Suprapubic skin (tissue), 4 donors: ENCODE results near the gene HLCS. TPM values are rescaled to one million over a fixed set of nuclear protein-coding genes. Genes with fewer than 3 reads are reported as not detected.

ENCODE experiments used
- DNase-seq, 2 donors: peaks; one replicate each; pipeline ENCODE4 v3.0.0-alpha.2; 2019; ENCODE audit warnings: low spot score in 2 of 2
- H3K27ac ChIP-seq: fragments of 200-600 bp; sonication (generic); one replicate; pipeline ENCODE4 v1.5.1; 2019
- H3K27me3 ChIP-seq: fragments of 200-600 bp; sonication (generic); one replicate; pipeline ENCODE4 v1.5.1; 2019
- H3K36me3 ChIP-seq: fragments of 200-600 bp; sonication (generic); one replicate; pipeline ENCODE4 v1.5.1; 2019
- H3K4me1 ChIP-seq: fragments of 200-600 bp; sonication (generic); one replicate; pipeline ENCODE4 v1.5.1; 2019
- H3K4me3 ChIP-seq: fragments of 200-600 bp; sonication (generic); one replicate; pipeline ENCODE4 v1.5.1; 2019; ENCODE audit warnings: mild to moderate bottlenecking
- H3K9me3 ChIP-seq: fragments of 200-600 bp; sonication (generic); one replicate; pipeline ENCODE4 v1.5.1; 2019
- EP300 ChIP-seq: sonication (generic); formaldehyde crosslinking; IDR thresholded peaks from one replicate; pipeline ENCODE4 v1.6.1; 2017; ENCODE audit warnings: antibody characterized with exemption
- POLR2A ChIP-seq, 2 donors: fragments of 450-650 bp; IDR thresholded peaks; one replicate each; pipeline ENCODE4 v1.6.1; 2017; ENCODE audit warnings: antibody characterized with exemption in 2 of 2, mild to moderate bottlenecking in 2 of 2, moderate library complexity in 2 of 2
- POLR2AphosphoS5 ChIP-seq, 3 donors: sonication (generic); formaldehyde crosslinking; IDR thresholded peaks; one replicate each; pipeline ENCODE4 v1.6.1; 2017; ENCODE audit warnings: antibody characterized with exemption in 3 of 3
- WGBS: methylation state at CpG from one replicate; pipeline ENCODE4 v1.1.5; 2018; 5-methylcytosine and 5-hydroxymethylcytosine counted together
- total RNA-seq, 4 donors: library from RNA; depleted of rRNA; stranded (reverse); fragments of >200 nt; gene quantifications; one replicate each; pipeline ENCODE4 v1.1.0, GENCODE V29; 2016
- TF ChIP-seq, protein P1 (sequence below), 2 donors: fragments of 200-600 bp in 1 of 2; fragments of 450-650 bp in 1 of 2; sonication (generic) in 1 of 2; IDR thresholded peaks; one replicate each; pipeline ENCODE4 v1.5.1; 2016 to 2019; ENCODE audit warnings: antibody characterized with exemption in 2 of 2, mild to moderate bottlenecking in 1 of 2, moderate library complexity in 1 of 2

The HLCS gene
- total RNA-seq, 4 donors from 2014 or later = 8.4 to 16.1 (median 11.5) TPM

DNA sequence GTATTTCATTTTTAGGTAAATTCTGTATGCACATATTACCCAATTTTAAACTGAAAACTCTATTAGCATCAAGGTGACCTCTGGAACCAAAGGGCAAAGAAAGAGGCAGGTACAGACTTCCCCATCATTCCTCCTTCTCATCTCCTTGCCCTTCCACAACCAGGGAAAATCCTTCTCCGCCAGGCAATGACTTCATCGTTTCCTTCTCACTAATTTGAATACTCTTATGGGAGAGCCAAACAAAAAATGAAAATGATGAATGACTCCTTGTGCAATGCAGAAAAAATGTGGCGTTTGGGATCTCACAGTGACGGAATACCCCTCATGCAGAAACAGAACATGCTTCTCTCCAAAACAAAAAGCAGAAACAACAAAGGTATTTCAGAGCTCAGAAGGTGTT is 83.7 kb downstream of the HLCS start:
- no peaks in the 10 kb centered on the region for H3K27me3 ChIP-seq
- no peak overlapping the region for H3K4me3 ChIP-seq
- DNase-seq = no peak
- H3K27ac ChIP-seq = no peak overlapping the region
- 72% methylated on average over 4 of the region's 4 CpGs for WGBS
- no peaks in the 10 kb centered on the region for H3K9me3 ChIP-seq
- H3K4me1 ChIP-seq = no peaks in the 10 kb centered on the region
- TF ChIP-seq POLR2A (IDR thresholded peaks at IDR 0.05) (no peak), EP300 (no peak), POLR2AphosphoS5 (IDR thresholded peaks at IDR 0.05) (no peak)
- TF ChIP-seq, protein P1, sequence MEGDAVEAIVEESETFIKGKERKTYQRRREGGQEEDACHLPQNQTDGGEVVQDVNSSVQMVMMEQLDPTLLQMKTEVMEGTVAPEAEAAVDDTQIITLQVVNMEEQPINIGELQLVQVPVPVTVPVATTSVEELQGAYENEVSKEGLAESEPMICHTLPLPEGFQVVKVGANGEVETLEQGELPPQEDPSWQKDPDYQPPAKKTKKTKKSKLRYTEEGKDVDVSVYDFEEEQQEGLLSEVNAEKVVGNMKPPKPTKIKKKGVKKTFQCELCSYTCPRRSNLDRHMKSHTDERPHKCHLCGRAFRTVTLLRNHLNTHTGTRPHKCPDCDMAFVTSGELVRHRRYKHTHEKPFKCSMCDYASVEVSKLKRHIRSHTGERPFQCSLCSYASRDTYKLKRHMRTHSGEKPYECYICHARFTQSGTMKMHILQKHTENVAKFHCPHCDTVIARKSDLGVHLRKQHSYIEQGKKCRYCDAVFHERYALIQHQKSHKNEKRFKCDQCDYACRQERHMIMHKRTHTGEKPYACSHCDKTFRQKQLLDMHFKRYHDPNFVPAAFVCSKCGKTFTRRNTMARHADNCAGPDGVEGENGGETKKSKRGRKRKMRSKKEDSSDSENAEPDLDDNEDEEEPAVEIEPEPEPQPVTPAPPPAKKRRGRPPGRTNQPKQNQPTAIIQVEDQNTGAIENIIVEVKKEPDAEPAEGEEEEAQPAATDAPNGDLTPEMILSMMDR (IDR thresholded peaks at IDR 0.05) = no peak
- no peaks in the 10 kb centered on the region for H3K36me3 ChIP-seq

DNA sequence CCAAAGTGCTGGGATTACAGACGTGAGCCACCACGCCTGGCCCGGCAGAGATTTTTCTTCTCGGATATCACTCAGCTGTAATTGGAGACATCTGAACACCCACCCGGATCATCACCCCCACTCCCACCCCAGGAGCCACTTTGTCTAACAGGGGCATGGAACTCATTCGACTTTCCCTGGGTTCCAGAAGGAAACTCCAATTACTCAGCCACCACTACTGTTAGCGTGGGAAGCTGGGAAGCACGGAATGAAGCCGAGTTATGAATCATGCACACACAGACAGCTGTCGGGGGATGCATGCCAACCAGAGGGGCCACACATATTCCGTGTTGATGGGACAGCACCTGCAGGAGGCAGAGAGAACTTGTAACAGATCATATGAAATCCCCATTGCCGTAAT is 85.2 kb downstream of the HLCS start:
- Histone ChIP-seq H3K4me3 (no peak overlapping the region), H3K9me3 (no peaks in the 10 kb centered on the region), H3K36me3 (no peaks in the 10 kb centered on the region), H3K4me1 (no peaks in the 10 kb centered on the region), H3K27ac (no peak overlapping the region), H3K27me3 (no peaks in the 10 kb centered on the region)
- no peak for DNase-seq
- 95% methylated on average over 12 of the region's 12 CpGs for WGBS
- TF ChIP-seq POLR2A (IDR thresholded peaks at IDR 0.05) = no peak
- TF ChIP-seq EP300 = no peak
- TF ChIP-seq, protein P1 (IDR thresholded peaks at IDR 0.05) = no peak
- TF ChIP-seq POLR2AphosphoS5 (IDR thresholded peaks at IDR 0.05) = no peak

DNA sequence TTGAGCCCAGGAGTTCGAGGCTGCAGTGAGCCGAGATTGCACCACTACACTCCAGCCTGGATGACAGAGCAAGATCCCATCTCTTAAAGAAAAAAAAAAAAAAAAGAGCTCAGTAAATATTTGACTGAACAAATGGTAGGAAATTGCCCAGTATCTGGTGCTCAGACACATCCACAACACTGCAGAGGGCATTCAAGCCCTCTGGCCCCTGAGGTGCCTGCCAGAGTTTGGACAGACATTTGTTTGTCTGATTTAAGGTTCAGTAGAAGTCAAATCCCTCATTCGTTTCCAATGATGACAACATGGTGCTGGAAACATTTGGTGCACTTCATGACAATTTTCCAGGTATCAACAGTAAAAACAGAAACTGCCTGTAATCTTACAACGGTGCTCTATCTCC is 86.6 kb downstream of the HLCS start:
- no peaks in the 10 kb centered on the region for H3K9me3 ChIP-seq
- no peak for TF ChIP-seq POLR2AphosphoS5 (IDR thresholded peaks at IDR 0.05)
- TF ChIP-seq EP300 = no peak
- TF ChIP-seq, protein P1 (IDR thresholded peaks at IDR 0.05) = no peak
- no peak for TF ChIP-seq POLR2A (IDR thresholded peaks at IDR 0.05)
- H3K27me3 ChIP-seq = no peaks in the 10 kb centered on the region
- no peak overlapping the region for H3K27ac ChIP-seq
- no peaks in the 10 kb centered on the region for H3K36me3 ChIP-seq
- H3K4me3 ChIP-seq = no peak overlapping the region
- no peaks in the 10 kb centered on the region for H3K4me1 ChIP-seq
- no peak for DNase-seq
- 86% methylated on average over 4 of the region's 4 CpGs for WGBS

DNA sequence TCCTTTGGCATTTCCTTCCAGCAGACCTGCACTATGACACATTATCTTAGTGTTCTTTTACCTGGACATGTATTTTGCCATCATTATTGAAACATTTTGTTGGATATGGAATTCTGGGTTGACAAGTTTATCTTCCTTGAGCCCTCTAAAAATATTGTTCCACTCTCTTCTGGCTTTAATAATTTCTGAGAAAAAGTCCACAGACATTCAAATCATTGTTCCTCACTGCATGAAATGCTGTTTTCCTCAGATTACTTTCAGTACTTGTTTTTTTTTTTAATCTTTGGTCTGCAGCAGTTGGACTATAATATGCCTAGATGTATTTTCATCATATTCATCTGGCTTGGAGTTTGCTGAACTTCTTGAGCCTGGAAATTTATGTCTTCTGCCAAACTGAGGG is 88.7 kb downstream of the HLCS start:
- Histone ChIP-seq H3K27ac (no peak overlapping the region), H3K4me3 (no peak overlapping the region), H3K9me3 (no peaks in the 10 kb centered on the region), H3K4me1 (no peaks in the 10 kb centered on the region), H3K27me3 (no peaks in the 10 kb centered on the region), H3K36me3 (no peaks in the 10 kb centered on the region)
- TF ChIP-seq POLR2AphosphoS5 (IDR thresholded peaks at IDR 0.05) (no peak), EP300 (no peak), POLR2A (IDR thresholded peaks at IDR 0.05) (no peak)
- TF ChIP-seq, protein P1 (IDR thresholded peaks at IDR 0.05) = no peak
- no peak for DNase-seq

DNA sequence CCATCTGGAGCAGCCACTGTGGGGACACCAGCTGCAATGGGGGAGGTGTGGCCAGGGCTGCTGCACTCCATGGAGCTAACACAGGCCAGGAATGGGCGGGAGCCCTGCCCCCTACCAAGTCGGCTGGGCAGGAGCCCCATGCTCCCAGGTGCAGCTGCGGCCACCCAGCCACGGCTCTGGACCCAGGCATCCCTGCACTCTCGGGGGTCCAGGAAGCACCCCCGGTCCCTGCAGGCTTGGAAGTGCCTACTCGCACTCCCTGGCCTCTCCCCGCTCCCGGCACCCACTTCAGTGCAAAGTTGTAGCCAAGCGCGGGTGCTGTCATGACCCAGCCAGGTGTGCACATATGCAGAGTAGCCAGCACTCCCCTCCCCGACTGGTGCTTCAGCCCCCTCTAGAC is 91.8 kb downstream of the HLCS start:
- Histone ChIP-seq H3K9me3 (no peaks in the 10 kb centered on the region), H3K27me3 (no peaks in the 10 kb centered on the region), H3K27ac (no peak overlapping the region), H3K36me3 (no peaks in the 10 kb centered on the region), H3K4me1 (no peaks in the 10 kb centered on the region), H3K4me3 (no peak overlapping the region)
- DNase-seq = no peak
- TF ChIP-seq POLR2AphosphoS5 (IDR thresholded peaks at IDR 0.05) (no peak), EP300 (no peak), POLR2A (IDR thresholded peaks at IDR 0.05) (no peak)
- TF ChIP-seq, protein P1 (IDR thresholded peaks at IDR 0.05) = no peak
- 92% methylated on average over 4 of the region's 12 CpGs for WGBS
